GM12878 (cell line): ENCODE data around the gene VEGFB. TPM values are rescaled to one million over a fixed set of nuclear protein-coding genes. Genes with fewer than 3 reads are reported as not detected.

ENCODE experiments used
- ASH2L ChIP-seq: fragments of 300-600, 200-600 bp; sonication (generic); IDR thresholded peaks from 2 replicates; pipeline ENCODE4 v1.6.1; 2017; ENCODE audit warnings: low read depth, mild to moderate bottlenecking, borderline replicate concordance
- CEBPB ChIP-seq, 2 experiments: fragments of 150-350 bp in 1 of 2; IDR thresholded peaks; 2 replicates each; pipeline ENCODE4 v1.6.1; 2012 to 2014; ENCODE audit warnings: low read depth in 2 of 2, low read length in 2 of 2, borderline replicate concordance in 1 of 2, inconsistent platforms in 1 of 2
- CREB1 ChIP-seq: IDR thresholded peaks from 2 replicates; pipeline ENCODE4 v1.6.1; 2012; ENCODE audit warnings: low read depth, mild to moderate bottlenecking, inconsistent platforms
- CREM ChIP-seq: IDR thresholded peaks from 2 replicates; pipeline ENCODE4 v1.6.1; 2014; ENCODE audit warnings: antibody characterized with exemption, low read depth
- FOXM1 ChIP-seq: IDR thresholded peaks from 2 replicates; pipeline ENCODE4 v1.6.1; 2012; ENCODE audit warnings: low read depth, mild to moderate bottlenecking, inconsistent platforms, low read length, moderate library complexity
- HDAC6 ChIP-seq: fragments of 200-600 bp; sonication (generic); IDR thresholded peaks from one replicate; pipeline ENCODE4 v1.8.0; 2017; ENCODE audit warnings: antibody characterized with exemption; ENCODE audit not compliant: unreplicated experiment
- JUNB ChIP-seq: IDR thresholded peaks from 2 replicates; pipeline ENCODE4 v1.6.1; 2016; ENCODE audit warnings: antibody characterized with exemption, mild to moderate bottlenecking
- KAT2A ChIP-seq: conservative IDR thresholded peaks from 2 replicates; pipeline ENCODE4 v1.6.1; 2011; ENCODE audit warnings: low read depth, low read length; ENCODE audit not compliant: control insufficient read depth
- KDM1A ChIP-seq: fragments of 200-600 bp; sonication (generic); IDR thresholded peaks from 2 replicates; pipeline ENCODE4 v1.6.1; 2016; ENCODE audit warnings: borderline replicate concordance
- KLF5 ChIP-seq: fragments of 450-650 bp; IDR thresholded peaks from 2 replicates; pipeline ENCODE4 v1.6.1; 2014; ENCODE audit warnings: mild to moderate bottlenecking; ENCODE audit not compliant: partially characterized antibody
- RBBP5 ChIP-seq: fragments of 200-600 bp; sonication (generic); conservative IDR thresholded peaks from 2 replicates; pipeline ENCODE4 v1.6.1; 2016
- SMARCA5 ChIP-seq: fragments of 450-650 bp; IDR thresholded peaks from 2 replicates; pipeline ENCODE4 v1.6.1; 2017; ENCODE audit warnings: mild to moderate bottlenecking
- SREBF1 ChIP-seq: IDR thresholded peaks from 2 replicates; pipeline ENCODE4 v1.6.1; 2012; ENCODE audit warnings: mild to moderate bottlenecking, low read length
- SUPT20H ChIP-seq: IDR thresholded peaks from 2 replicates; pipeline ENCODE4 v1.6.1; 2011; ENCODE audit warnings: low read depth, mild to moderate bottlenecking, low read length, moderate library complexity, borderline replicate concordance; ENCODE audit not compliant: control insufficient read depth
- TAF1 ChIP-seq: IDR thresholded peaks from 2 replicates; pipeline ENCODE4 v1.6.1; 2011; ENCODE audit warnings: mild to moderate bottlenecking, low read depth, low read length, borderline replicate concordance
- USF2 ChIP-seq: IDR thresholded peaks from 2 replicates; pipeline ENCODE4 v1.6.1; 2011; ENCODE audit warnings: low read depth, low read length, improper control_type of control experiment, borderline replicate concordance
- WRNIP1 ChIP-seq: IDR thresholded peaks from 2 replicates; pipeline ENCODE4 v1.6.1; 2011; ENCODE audit warnings: low read depth, low read length, improper control_type of control experiment, borderline replicate concordance
- ZBTB33 ChIP-seq: fragments of 450-650 bp; IDR thresholded peaks from 2 replicates; pipeline ENCODE4 v1.6.1; 2017; ENCODE audit warnings: mild to moderate bottlenecking
- ZNF217 ChIP-seq: fragments of 450-650 bp; IDR thresholded peaks from 2 replicates; pipeline ENCODE4 v1.6.1; 2017; ENCODE audit warnings: antibody characterized with exemption, mild to moderate bottlenecking
- ZNF384 ChIP-seq: IDR thresholded peaks from 2 replicates; pipeline ENCODE4 v1.6.1; 2012; ENCODE audit warnings: low read depth, mild to moderate bottlenecking, low read length, improper control_type of control experiment, borderline replicate concordance
- polyA plus RNA-seq, 11 experiments: library from polyadenylated mRNA; depleted of rRNA in 4 of 11; unstranded in 6 of 11; stranded (reverse) in 5 of 11; fragments of >200 nt; fragmentation: Nextera tagmentation in 4 of 11; fragmentation: Illumina TruSeq in 1 of 11; extraction: Ambion mirVana in 4 of 11; extraction: Trizol in 1 of 11; gene quantifications; 1 replicate in 1 of 11; 2 replicates in 10 of 11; pipeline versions ENCODE4 v1.2.1 to v1.2.3, GENCODE V29; 2011 to 2016; ENCODE audit warnings: inconsistent platforms in 2 of 11, missing spikeins in 2 of 11, low read depth in 1 of 11
- total RNA-seq, 4 experiments: library from RNA; depleted of rRNA in 3 of 4; stranded (reverse); fragments of >200 nt in 3 of 4; fragmentation: Illumina TruSeq in 1 of 4; extraction: Trizol in 1 of 4; gene quantifications; 2 replicates each; pipeline versions ENCODE4 v1.2.1 to v1.2.3, GENCODE V29; 2013 to 2021
- TF ChIP-seq, protein P1 (sequence below): IDR thresholded peaks from 2 replicates; pipeline ENCODE4 v1.6.1; 2012; ENCODE audit warnings: low read depth, low read length, improper control_type of control experiment
- TF ChIP-seq, protein P2 (sequence below): fragments of 450-650 bp; formaldehyde crosslinking; IDR thresholded peaks from 2 replicates; pipeline ENCODE4 v1.4.0; 2020; ENCODE audit warnings: mild to moderate bottlenecking, moderate library complexity
- TF ChIP-seq, protein P3 (sequence below): fragments of 450-650 bp; IDR thresholded peaks from 2 replicates; pipeline ENCODE4 v1.6.1; 2017; ENCODE audit warnings: borderline replicate concordance

VEGFB gene
- total and polyA plus RNA-seq, 10 of the 15 experiments (the other 5 are each of a cell fraction or from before 2014, with no cell fraction given) = 7.0 to 75.8 (median 20.3) TPM

- TF ChIP-seq ZNF384 (no peak), ZNF217 (no peak), WRNIP1 (no peak; the same call in 1 of the 2 replicates), KDM1A (no peak), CEBPB (IDR thresholded peaks at IDR 0.05; ENCODE audit: borderline replicate concordance in 1 of 2, low read depth in 2 of 2, low read length in 2 of 2) (peak in 1 of 2 experiments; percentile 48; a peak in 1 of 4 replicates), RBBP5 (no peak), ASH2L (no peak), HDAC6 (no peak), FOXM1 (0 out of 2 replicates have a peak, but pooled peaks have one; percentile 13), ZBTB33 (no peak), TAF1 (peak; percentile 50), JUNB (no peak; the same call in 1 of the 2 replicates), SUPT20H (no peak), USF2 (no peak), SMARCA5 (no peak), KLF5 (no peak), CREB1 (peak; percentile 86), SREBF1 (peak; percentile 86), CREM (peak; percentile 93), KAT2A (no peak)
- TF ChIP-seq, protein P1, sequence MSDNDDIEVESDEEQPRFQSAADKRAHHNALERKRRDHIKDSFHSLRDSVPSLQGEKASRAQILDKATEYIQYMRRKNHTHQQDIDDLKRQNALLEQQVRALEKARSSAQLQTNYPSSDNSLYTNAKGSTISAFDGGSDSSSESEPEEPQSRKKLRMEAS = peak; percentile 32; the same call in 1 of the 2 replicates
- TF ChIP-seq, protein P2, sequence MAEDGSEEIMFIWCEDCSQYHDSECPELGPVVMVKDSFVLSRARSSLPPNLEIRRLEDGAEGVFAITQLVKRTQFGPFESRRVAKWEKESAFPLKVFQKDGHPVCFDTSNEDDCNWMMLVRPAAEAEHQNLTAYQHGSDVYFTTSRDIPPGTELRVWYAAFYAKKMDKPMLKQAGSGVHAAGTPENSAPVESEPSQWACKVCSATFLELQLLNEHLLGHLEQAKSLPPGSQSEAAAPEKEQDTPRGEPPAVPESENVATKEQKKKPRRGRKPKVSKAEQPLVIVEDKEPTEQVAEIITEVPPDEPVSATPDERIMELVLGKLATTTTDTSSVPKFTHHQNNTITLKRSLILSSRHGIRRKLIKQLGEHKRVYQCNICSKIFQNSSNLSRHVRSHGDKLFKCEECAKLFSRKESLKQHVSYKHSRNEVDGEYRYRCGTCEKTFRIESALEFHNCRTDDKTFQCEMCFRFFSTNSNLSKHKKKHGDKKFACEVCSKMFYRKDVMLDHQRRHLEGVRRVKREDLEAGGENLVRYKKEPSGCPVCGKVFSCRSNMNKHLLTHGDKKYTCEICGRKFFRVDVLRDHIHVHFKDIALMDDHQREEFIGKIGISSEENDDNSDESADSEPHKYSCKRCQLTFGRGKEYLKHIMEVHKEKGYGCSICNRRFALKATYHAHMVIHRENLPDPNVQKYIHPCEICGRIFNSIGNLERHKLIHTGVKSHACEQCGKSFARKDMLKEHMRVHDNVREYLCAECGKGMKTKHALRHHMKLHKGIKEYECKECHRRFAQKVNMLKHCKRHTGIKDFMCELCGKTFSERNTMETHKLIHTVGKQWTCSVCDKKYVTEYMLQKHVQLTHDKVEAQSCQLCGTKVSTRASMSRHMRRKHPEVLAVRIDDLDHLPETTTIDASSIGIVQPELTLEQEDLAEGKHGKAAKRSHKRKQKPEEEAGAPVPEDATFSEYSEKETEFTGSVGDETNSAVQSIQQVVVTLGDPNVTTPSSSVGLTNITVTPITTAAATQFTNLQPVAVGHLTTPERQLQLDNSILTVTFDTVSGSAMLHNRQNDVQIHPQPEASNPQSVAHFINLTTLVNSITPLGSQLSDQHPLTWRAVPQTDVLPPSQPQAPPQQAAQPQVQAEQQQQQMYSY (CRISPR knock-in tag) = no peak
- TF ChIP-seq, protein P3, sequence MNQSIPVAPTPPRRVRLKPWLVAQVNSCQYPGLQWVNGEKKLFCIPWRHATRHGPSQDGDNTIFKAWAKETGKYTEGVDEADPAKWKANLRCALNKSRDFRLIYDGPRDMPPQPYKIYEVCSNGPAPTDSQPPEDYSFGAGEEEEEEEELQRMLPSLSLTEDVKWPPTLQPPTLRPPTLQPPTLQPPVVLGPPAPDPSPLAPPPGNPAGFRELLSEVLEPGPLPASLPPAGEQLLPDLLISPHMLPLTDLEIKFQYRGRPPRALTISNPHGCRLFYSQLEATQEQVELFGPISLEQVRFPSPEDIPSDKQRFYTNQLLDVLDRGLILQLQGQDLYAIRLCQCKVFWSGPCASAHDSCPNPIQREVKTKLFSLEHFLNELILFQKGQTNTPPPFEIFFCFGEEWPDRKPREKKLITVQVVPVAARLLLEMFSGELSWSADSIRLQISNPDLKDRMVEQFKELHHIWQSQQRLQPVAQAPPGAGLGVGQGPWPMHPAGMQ = no peak
Observed at GRCh38 chr11:64269540-64270220, 35.3 kb downstream of the VEGFB start (continued).
